Osteoblast (primary cell): ENCODE results near the gene MYO5B. TPM values are rescaled to one million over a fixed set of nuclear protein-coding genes. Genes with fewer than 3 reads are reported as not detected.

Experiments used
- DNase-seq: peaks from one replicate; pipeline ENCODE4 v3.0.0; 2011; ENCODE audit warnings: low spot score, mixed read lengths; ENCODE audit not compliant: insufficient read length; ENCODE audit errors: missing footprints
- H2AFZ ChIP-seq: 2 replicates; pipeline ENCODE4 v1.6.0; 2011; ENCODE audit warnings: mild to moderate bottlenecking, low read length
- H3K27ac ChIP-seq: 2 replicates; pipeline ENCODE4 v1.5.1; 2011; ENCODE audit warnings: mild to moderate bottlenecking, low read depth, low read length, moderate library complexity
- H3K27me3 ChIP-seq: 2 replicates; pipeline ENCODE4 v1.6.0; 2012; ENCODE audit warnings: mild to moderate bottlenecking, control low read depth, inconsistent platforms, low read length, moderate library complexity; ENCODE audit not compliant: insufficient read depth
- H3K36me3 ChIP-seq: 2 replicates; pipeline ENCODE4 v1.5.1; 2011; ENCODE audit warnings: mild to moderate bottlenecking, low read length, control low read depth, moderate library complexity; ENCODE audit not compliant: insufficient read depth
- H3K4me1 ChIP-seq: 2 replicates; pipeline ENCODE4 v1.5.1; 2011; ENCODE audit warnings: mild to moderate bottlenecking, low read length, control low read depth, moderate library complexity; ENCODE audit not compliant: insufficient read depth
- H3K4me2 ChIP-seq: 2 replicates; pipeline ENCODE4 v1.6.0; 2011; ENCODE audit warnings: mild to moderate bottlenecking, low read length; ENCODE audit not compliant: insufficient read depth
- H3K4me3 ChIP-seq: fragments of 200-600 bp; sonication (generic); 3 replicates; pipeline ENCODE4 v1.5.1; 2012; ENCODE audit warnings: mild to moderate bottlenecking, low read length, inconsistent platforms; ENCODE audit not compliant: insufficient read depth
- H3K79me2 ChIP-seq: 2 replicates; pipeline ENCODE4 v1.6.0; 2012; ENCODE audit warnings: mild to moderate bottlenecking, low read length, control low read depth, inconsistent platforms; ENCODE audit not compliant: insufficient read depth
- H3K9me3 ChIP-seq: 2 replicates; pipeline ENCODE4 v1.5.1; 2011; ENCODE audit warnings: low read depth, low read length, control low read depth
- H4K20me1 ChIP-seq: 2 replicates; pipeline ENCODE4 v1.6.0; 2012; ENCODE audit warnings: mild to moderate bottlenecking, low read length, control low read depth; ENCODE audit not compliant: insufficient read depth
- CTCF ChIP-seq: IDR thresholded peaks from 2 replicates; pipeline ENCODE4 v1.5.1; 2011; ENCODE audit warnings: mild to moderate bottlenecking, low read depth, low read length, moderate library complexity; ENCODE audit errors: extremely low read depth
- total RNA-seq: library from RNA; depleted of rRNA; stranded (reverse); fragments of >200 nt; gene quantifications from 2 replicates; pipeline ENCODE4 v1.2.3, GENCODE V29; 2012

MYO5B gene
- total RNA-seq, 1 donor, result 0.36 TPM

- H4K20me1 ChIP-seq, result no peaks in the 10 kb centered on the region
- H3K4me1 ChIP-seq, result no peaks in the 10 kb centered on the region
- no peaks in the 10 kb centered on the region for H3K27me3 ChIP-seq
- H3K9me3 ChIP-seq, result no peaks in the 10 kb centered on the region
- no peak for DNase-seq
- no peak for TF ChIP-seq CTCF
- no peak overlapping the region for H2AFZ ChIP-seq
- H3K4me3 ChIP-seq, result no peak overlapping the region
- no peak overlapping the region for H3K4me2 ChIP-seq
- H3K36me3 ChIP-seq, result no peaks in the 10 kb centered on the region
- no peak overlapping the region for H3K27ac ChIP-seq
- H3K79me2 ChIP-seq, result no peaks in the 10 kb centered on the region
Measured at GRCh38 chr18:50004013-50004412, 190.9 kb downstream of the MYO5B start.

DNA sequence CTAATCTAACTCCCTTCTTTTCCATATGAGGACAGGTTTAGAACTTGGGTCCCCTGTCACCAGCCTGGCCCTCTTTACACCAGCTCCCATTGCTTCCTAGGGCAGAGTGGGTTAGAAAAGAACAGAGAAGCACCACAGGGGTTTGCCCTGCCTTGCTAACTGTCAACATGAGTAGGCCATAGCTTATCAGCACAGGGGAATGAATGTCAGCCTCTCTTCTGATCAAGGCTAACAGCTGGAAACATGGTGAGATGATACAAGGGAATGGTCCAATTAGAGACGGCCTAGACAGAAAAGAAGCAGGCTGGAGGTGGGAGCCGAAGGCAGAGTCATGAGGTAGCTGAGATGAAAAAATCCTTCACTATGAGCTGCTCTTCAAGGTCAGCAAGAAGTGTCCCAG, 192.2 kb downstream of the MYO5B start:
- no peaks in the 10 kb centered on the region for H4K20me1 ChIP-seq
- DNase-seq, result no peak
- H2AFZ ChIP-seq, result no peak overlapping the region
- H3K4me3 ChIP-seq, result no peak overlapping the region
- H3K36me3 ChIP-seq, result no peaks in the 10 kb centered on the region
- H3K27me3 ChIP-seq, result no peaks in the 10 kb centered on the region
- H3K27ac ChIP-seq, result no peak overlapping the region
- no peaks in the 10 kb centered on the region for H3K4me1 ChIP-seq
- H3K79me2 ChIP-seq, result no peaks in the 10 kb centered on the region
- H3K4me2 ChIP-seq, result no peak overlapping the region
- TF ChIP-seq CTCF, result no peak
- H3K9me3 ChIP-seq, result no peaks in the 10 kb centered on the region

GRCh38 chr18:50000227-50000626, 194.7 kb downstream of the MYO5B start:
- Histone ChIP-seq H3K27ac (no peak overlapping the region), H3K27me3 (no peaks in the 10 kb centered on the region), H2AFZ (no peak overlapping the region), H4K20me1 (no peaks in the 10 kb centered on the region), H3K4me1 (no peaks in the 10 kb centered on the region), H3K79me2 (no peaks in the 10 kb centered on the region), H3K9me3 (no peaks in the 10 kb centered on the region), H3K4me3 (no peak overlapping the region), H3K4me2 (no peak overlapping the region), H3K36me3 (no peaks in the 10 kb centered on the region)
- no peak for DNase-seq
- no peak for TF ChIP-seq CTCF

DNA sequence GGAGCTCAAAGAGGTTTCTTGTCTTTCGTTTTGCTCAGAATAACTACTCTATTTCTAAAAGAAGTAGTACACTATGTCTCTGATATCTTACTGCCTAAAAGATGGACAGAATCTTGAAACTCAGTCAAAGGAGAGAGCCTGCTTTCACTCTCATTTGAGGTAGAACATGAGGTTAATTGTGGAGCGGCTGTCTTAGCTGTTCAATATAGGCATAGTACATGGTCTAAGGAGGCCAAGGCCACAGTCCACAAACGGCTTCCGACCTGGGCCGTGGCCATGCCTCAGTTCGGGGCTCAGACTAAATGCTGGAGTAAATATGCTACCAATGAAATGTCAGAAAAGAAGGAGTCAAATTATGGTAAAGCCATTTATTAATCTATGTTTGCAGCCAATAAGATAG, 195.8 kb downstream of the MYO5B start:
- Histone ChIP-seq H4K20me1 (no peaks in the 10 kb centered on the region), H3K4me2 (no peak overlapping the region), H3K27ac (no peak overlapping the region), H3K79me2 (no peaks in the 10 kb centered on the region), H3K4me3 (no peak overlapping the region), H3K9me3 (no peaks in the 10 kb centered on the region), H3K36me3 (no peaks in the 10 kb centered on the region), H2AFZ (no peak overlapping the region), H3K4me1 (no peaks in the 10 kb centered on the region), H3K27me3 (no peaks in the 10 kb centered on the region)
- TF ChIP-seq CTCF, result no peak
- DNase-seq, result no peak
